ENCODE measurements around the gene YWHAH.
"Not testable (repeated sequence)": the region's sequence is repeated elsewhere in the genome, so short reads cannot be mapped to it uniquely, and the experiment has no call there.

The YWHAH gene

GRCh38 chr22:31951194-31952093 lies 7.1 kb downstream of the YWHAH start:
- DNase-seq: no peak

GRCh38 chr22:31952094-31952401 lies 7.7 kb downstream of the YWHAH start:
- DNase-seq: no peak

- no peak for DNase-seq
Measured at GRCh38 chr22:31952472-31952871, 8.1 kb downstream of the YWHAH start.

- DNase-seq: no peak
Measured at GRCh38 chr22:31953261-31953660, 8.9 kb downstream of the YWHAH start.

GRCh38 chr22:31954535-31955523 lies 10.5 kb downstream of the YWHAH start:
- no peak for DNase-seq

- DNase-seq: no peak
Measured at GRCh38 chr22:31956360-31956759, 12.0 kb downstream of the YWHAH start.

GRCh38 chr22:31957970-31958594 lies 13.7 kb downstream of the YWHAH start:
- DNase-seq: no peak

GRCh38 chr22:31958625-31959239 lies 14.4 kb downstream of the YWHAH start:
- DNase-seq: no peak

- DNase-seq: no peak
Measured at GRCh38 chr22:31960767-31961166, 16.4 kb downstream of the YWHAH start.

GRCh38 chr22:31962387-31963125 lies 18.2 kb downstream of the YWHAH start:
- no peak for DNase-seq

- DNase-seq: peak; percentile 47
Measured at GRCh38 chr22:31968022-31968421, 23.7 kb downstream of the YWHAH start.

GRCh38 chr22:31969789-31970489 lies 25.6 kb downstream of the YWHAH start:
- peak; percentile 21 for DNase-seq

- peak; percentile 61 for DNase-seq
Measured at GRCh38 chr22:31970490-31971444, 26.4 kb downstream of the YWHAH start.

GRCh38 chr22:31972180-31972579 lies 27.8 kb downstream of the YWHAH start:
- no peak for DNase-seq

GRCh38 chr22:31973739-31974138 lies 29.4 kb downstream of the YWHAH start:
- DNase-seq: no peak

GRCh38 chr22:31977141-31977841 lies 33.0 kb downstream of the YWHAH start:
- peak; percentile 89 for DNase-seq

GRCh38 chr22:31977939-31978338 lies 33.6 kb downstream of the YWHAH start:
- DNase-seq: peak; percentile 50

GRCh38 chr22:31980628-31981027 lies 36.3 kb downstream of the YWHAH start:
- no peak for DNase-seq

- DNase-seq: not testable (repeated sequence)
Measured at GRCh38 chr22:31981976-31982375, 37.6 kb downstream of the YWHAH start.

All from NCI-H1694 (cell line).